ENCODE results near the gene CD82. TPM values are rescaled to one million over a fixed set of nuclear protein-coding genes. Genes with fewer than 3 reads are reported as not detected.

Gene CD82
- total and polyA plus RNA-seq, 2 of the 8 experiments (the other 6 are each of a cell fraction or from before 2014, with no cell fraction given): 7.9 to 10.3 TPM

GRCh38 chr11:44583353-44583669, 17.8 kb downstream of the CD82 start:
- H3K14ac ChIP-seq (ENCODE audit: insufficient read length): no peak overlapping the region
- no peaks in the 10 kb centered on the region for H3K9me3 ChIP-seq (ENCODE audit: insufficient read depth in 2 of 2, low read depth in 1 of 2, low read length in 1 of 2)
- no peak overlapping the region for H4K91ac ChIP-seq (replicated peaks; ENCODE audit: insufficient read length, low read length)
- FAIRE-seq (no peak), DNase-seq (ENCODE audit: low read depth in 1 of 2, low spot score in 2 of 2) (no peak)
- H3K27ac ChIP-seq (ENCODE audit: low read depth, low read length): no peak overlapping the region
- H2BK12ac ChIP-seq (ENCODE audit: low read depth, low read length): no peak overlapping the region
- no peak overlapping the region for H3K4me3 ChIP-seq (ENCODE audit: extremely low read depth in 1 of 4, insufficient read depth in 2 of 4, low read depth in 3 of 4, low read length in 4 of 4)
- no peaks in the 10 kb centered on the region for H4K20me1 ChIP-seq (replicated peaks in 1 of 2; ENCODE audit: control insufficient read depth in 1 of 2, insufficient read depth in 2 of 2, low read length in 2 of 2)
- no peak overlapping the region for H3K9ac ChIP-seq (replicated peaks in 1 of 4; ENCODE audit: extremely low read depth in 1 of 4, low read depth in 3 of 4, low read length in 3 of 4)
- POLR2A ChIA-PET (ENCODE audit: partially characterized antibody): no interaction called here
- H3K4me2 ChIP-seq (ENCODE audit: insufficient read depth in 1 of 2, low read depth in 2 of 2, low read length in 2 of 2): no peak overlapping the region
- H2AK5ac ChIP-seq (ENCODE audit: low read depth, low read length): no peak overlapping the region
- H2BK15ac ChIP-seq (ENCODE audit: low read length): no peak overlapping the region
- no peaks in the 10 kb centered on the region; the same call in 1 of the 2 replicates for H3K79me1 ChIP-seq (ENCODE audit: low read depth, low read length)
- CTCF ChIA-PET (ENCODE audit: partially characterized antibody): interaction anchor here (0.8 to 2.5 kb wide), 5 partner anchors 9 to 328 kb away, joined by 3 to 14 read pairs (median 4); no protein-coding TSS in a partner anchor
- peaks cover 0 to 4% (median 0%) of the 10 kb centered on the region in 4 experiments; a peak in 4 of 7 replicates for H3K4me1 ChIP-seq (replicated peaks in 1 of 4; ENCODE audit: control insufficient read depth in 3 of 4, insufficient read depth in 4 of 4, low read length in 3 of 4)
- no peak overlapping the region for H2AFZ ChIP-seq (ENCODE audit: low read length)
- H2BK5ac ChIP-seq (ENCODE audit: low read depth, low read length): no peak overlapping the region
- H2BK20ac ChIP-seq (ENCODE audit: low read length): no peak overlapping the region
- H4K5ac ChIP-seq (ENCODE audit: insufficient read length, low read depth, low read length): no peak overlapping the region
- no peaks in the 10 kb centered on the region for H3K23me2 ChIP-seq (ENCODE audit: low read depth, low read length)
- H3K4ac ChIP-seq (replicated peaks; ENCODE audit: insufficient read length, low read depth, low read length): no peak overlapping the region
- H4K8ac ChIP-seq (ENCODE audit: extremely low read depth, insufficient read depth, low read length): no peak overlapping the region; the same call in 1 of the 2 replicates
- WGBS, 2 experiments (ENCODE audit: extremely low coverage in 1 of 2, insufficient coverage in 1 of 2, insufficient read length in 1 of 2, insufficient replicate concordance in 2 of 2, low coverage in 1 of 2, low lambda C conversion rate in 2 of 2, missing lambda C conversion rate in 1 of 2): 97% methylated on average over 2 of the region's 2 CpGs; no CpG with 5 or more reads in 1 of the 2 experiments
- no peak overlapping the region for H3K18ac ChIP-seq (ENCODE audit: extremely low read depth, low read length)
- no peaks in the 10 kb centered on the region; a peak in 1 of 8 replicates for H3K36me3 ChIP-seq (ENCODE audit: control insufficient read depth in 2 of 4, insufficient read depth in 4 of 4, low read length in 3 of 4)
- H2BK120ac ChIP-seq (replicated peaks; ENCODE audit: low read depth, low read length): no peak overlapping the region
- no peak overlapping the region for H3K56ac ChIP-seq (replicated peaks; ENCODE audit: insufficient read length, low read depth, low read length)
- no peaks in the 10 kb centered on the region for H3K27me3 ChIP-seq (replicated peaks in 1 of 4; ENCODE audit: control insufficient read depth in 3 of 4, extremely low read depth in 1 of 4, insufficient read depth in 3 of 4, low read length in 3 of 4)
- H3K79me2 ChIP-seq (ENCODE audit: control insufficient read depth in 1 of 2, insufficient read depth in 2 of 2, low read length in 2 of 2): no peaks in the 10 kb centered on the region
- H3K23ac ChIP-seq (ENCODE audit: insufficient read length): no peak overlapping the region
- TF ChIP-seq ASH2L (IDR thresholded peaks at IDR 0.05; ENCODE audit: low read length) (no peak), RFX5 (IDR thresholded peaks at IDR 0.05; ENCODE audit: borderline replicate concordance, low read depth, low read length) (no peak), POU5F1 (IDR thresholded peaks at IDR 0.05; ENCODE audit: low read depth, low read length) (no peak), RBBP5 (IDR thresholded peaks at IDR 0.05; ENCODE audit: borderline replicate concordance, low read depth, low read length) (no peak), POLR2A (IDR thresholded peaks at IDR 0.05; ENCODE audit: control extremely low read depth in 1 of 2, low read depth in 2 of 2, low read length in 2 of 2) (no peak), MAX (IDR thresholded peaks at IDR 0.05) (no peak), BACH1 (IDR thresholded peaks at IDR 0.05; ENCODE audit: low read length) (no peak), JUND (IDR thresholded peaks at IDR 0.05; ENCODE audit: low read length) (no peak), TBP (IDR thresholded peaks at IDR 0.05; ENCODE audit: low read depth, low read length) (no peak), GTF2F1 (IDR thresholded peaks at IDR 0.05; ENCODE audit: borderline replicate concordance, low read depth, low read length) (no peak), KDM1A (IDR thresholded peaks at IDR 0.05; ENCODE audit: borderline replicate concordance, low read length) (no peak), SIN3A (conservative IDR thresholded peaks at IDR 0.05 in 1 of 2, IDR thresholded peaks at IDR 0.05 in 1 of 2; ENCODE audit: low read depth in 1 of 2, low read length in 2 of 2) (no peak), NANOG (IDR thresholded peaks at IDR 0.05; ENCODE audit: insufficient read depth, low read depth, low read length, poor library complexity, severe bottlenecking) (no peak), HDAC6 (IDR thresholded peaks at IDR 0.05; ENCODE audit: low read depth, low read length) (no peak), SUZ12 (IDR thresholded peaks at IDR 0.05; ENCODE audit: low read length) (no peak)
